ENCODE measurements around the gene FNDC3A.
"Not testable (repeated sequence)": the region's sequence is repeated elsewhere in the genome, so short reads cannot be mapped to it uniquely, and the experiment has no call there.

Gene FNDC3A

DNA sequence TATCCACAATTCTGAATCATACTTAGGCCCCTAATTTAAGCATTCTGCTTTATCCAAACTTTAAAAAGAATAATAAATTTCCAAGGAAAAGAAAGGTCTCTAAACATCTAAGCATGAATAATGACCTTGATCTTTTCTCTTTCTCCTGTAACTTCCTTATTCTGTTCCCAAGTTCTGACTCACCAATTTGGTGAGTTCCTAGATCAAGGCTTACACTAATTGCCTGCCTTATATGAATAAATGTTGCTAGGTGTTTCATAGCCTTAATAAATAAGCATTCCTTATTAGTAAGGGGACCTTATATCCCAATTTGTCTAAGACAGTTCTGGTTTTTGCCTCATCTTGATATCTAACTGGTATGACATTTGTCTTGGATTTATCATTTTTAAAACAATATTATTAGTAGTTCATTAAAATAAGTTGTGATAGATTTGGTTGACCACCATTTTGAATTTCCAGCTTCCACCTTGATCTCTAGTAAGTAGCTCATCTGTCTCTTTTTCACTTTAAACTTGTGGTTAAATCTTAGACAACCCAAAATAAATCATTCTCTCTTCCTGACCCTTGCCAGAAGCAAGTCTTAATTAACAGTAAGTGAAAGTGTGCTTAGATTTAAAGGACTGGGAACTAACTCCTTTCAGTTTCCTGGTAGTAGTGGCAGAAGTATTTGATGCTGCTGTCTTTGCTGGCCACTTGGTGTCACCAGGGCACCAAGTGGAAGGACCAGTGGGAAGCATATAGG is 123.2 kb downstream of the FNDC3A start:
- DNase-seq = no peak

DNA sequence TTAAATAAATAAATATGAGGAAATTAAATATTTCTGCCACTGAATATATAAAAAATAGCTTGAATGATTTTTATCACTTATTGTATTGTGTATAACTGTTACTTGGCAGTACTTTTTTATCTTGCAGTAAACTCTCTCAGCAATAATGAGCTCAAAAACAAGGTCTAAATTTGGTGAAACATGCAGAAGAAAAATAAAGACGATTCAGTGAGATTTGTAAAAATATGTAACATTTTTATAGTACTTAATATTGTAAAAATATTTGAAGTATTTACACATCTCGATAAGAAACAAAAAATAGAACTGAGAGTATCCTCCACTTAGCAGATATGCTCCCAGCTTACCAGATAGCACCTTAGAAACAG is 123.8 kb downstream of the FNDC3A start:
- no peak for DNase-seq

DNA sequence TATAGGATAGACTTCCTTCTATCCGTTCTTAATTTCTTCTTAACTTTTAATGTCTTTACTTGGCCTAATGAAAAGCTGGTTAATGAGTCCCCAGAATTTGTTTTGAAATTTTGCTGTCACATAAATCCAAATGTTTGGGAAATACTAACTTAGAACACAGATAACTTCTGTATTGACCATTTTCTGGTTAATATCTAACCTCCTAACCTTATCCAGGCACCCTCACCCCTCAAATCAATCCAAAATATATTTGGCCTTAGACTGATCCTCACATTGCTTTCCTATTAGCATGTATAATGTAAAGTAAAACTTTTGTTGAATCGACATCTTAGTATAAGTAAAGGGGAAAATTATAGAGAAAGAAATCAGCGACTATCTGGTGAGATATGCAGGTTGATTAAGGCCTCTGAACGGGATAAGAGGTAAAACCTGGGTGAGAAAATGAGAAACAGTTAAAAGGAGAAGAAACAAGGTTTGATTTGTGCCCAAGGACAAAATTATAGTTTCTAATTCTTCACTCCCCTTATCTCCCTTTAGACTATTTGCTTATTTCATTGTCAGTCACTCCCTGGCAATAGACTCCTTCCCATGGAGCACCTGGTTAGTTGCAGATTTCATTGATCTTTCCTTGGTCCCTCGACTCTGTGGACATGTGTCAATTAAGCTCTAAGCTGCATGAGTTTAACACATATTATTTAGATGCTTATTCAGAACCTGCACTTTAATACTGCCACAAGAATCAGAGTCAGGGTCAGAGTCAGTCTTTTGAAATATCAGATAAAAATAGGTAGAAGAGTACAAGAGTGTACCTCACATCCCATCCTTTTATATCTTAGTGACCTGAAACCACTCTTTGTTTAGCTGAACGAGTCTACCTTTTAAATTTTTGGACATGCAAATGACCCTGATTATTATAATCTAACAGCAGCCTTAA is 125.2 kb downstream of the FNDC3A start:
- no peak for DNase-seq

DNA sequence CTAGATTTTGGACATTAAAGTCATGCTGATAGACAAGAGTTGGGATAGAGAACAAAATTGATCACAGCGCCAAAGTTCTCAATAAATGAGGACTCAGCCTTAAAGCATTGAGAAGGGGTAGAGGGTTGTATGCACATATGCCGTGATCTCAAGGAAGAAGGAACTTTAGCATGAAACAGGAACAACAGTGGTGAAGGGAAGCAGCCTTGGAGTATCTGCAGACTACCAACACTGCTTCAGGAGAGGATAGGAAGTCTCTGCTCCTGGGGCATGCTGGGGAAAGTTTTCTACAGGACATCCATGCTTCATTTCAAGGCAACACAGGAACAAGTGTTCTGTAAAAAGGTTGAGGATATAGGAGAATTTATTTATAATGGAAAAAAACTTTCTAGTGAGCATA is 132.5 kb downstream of the FNDC3A start:
- no peak for DNase-seq

DNA sequence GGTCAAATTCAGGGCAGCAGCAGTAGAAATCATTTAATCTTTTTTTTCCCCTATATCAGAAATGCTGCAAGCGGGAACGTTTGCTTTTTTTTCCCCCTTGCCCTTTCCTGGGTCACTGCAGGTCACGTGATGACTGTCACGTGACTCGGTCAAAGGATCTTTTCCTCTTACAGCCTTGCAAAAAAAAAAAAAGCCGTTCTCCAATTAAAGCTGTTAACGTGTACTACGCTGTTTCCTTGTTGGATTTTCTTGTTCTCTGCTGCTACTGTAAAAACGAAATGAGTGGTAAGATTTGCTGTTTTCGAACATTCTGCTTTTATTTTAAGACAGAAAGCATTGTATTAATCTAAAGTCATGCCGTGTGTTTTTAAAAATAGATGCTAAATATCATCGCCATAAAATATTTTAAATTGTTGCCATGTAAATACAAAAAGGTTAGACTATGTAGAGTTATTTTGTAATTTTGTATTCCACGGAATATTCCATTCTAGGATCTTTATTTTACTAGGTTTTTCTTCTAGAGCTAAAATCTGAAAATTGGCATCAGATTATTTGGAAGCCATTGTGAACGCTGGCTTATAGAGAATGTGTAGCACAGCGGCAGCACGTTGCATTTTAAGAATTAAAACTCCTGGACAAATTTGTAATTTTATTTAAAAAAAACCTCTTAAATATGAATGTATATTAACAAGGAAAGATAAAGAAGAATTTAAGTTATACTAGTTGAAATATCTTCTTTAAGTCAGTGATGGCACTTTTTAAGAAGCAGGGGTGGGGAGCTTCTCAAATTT is 134.6 kb downstream of the FNDC3A start:
- peak; percentile 78 for DNase-seq

DNA sequence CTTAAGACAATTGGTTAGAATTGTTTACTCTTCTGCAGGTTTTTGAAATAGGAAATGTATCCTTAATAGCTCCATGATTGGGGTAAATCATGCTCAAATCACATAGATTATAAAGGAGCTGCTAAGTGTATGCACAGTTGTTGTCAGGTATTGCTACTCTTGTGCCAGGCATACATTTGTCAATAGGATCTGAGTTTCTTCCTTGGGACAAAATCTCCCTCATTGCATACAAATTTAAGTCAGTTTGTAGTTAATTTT is 135.1 kb downstream of the FNDC3A start:
- no peak for DNase-seq

DNA sequence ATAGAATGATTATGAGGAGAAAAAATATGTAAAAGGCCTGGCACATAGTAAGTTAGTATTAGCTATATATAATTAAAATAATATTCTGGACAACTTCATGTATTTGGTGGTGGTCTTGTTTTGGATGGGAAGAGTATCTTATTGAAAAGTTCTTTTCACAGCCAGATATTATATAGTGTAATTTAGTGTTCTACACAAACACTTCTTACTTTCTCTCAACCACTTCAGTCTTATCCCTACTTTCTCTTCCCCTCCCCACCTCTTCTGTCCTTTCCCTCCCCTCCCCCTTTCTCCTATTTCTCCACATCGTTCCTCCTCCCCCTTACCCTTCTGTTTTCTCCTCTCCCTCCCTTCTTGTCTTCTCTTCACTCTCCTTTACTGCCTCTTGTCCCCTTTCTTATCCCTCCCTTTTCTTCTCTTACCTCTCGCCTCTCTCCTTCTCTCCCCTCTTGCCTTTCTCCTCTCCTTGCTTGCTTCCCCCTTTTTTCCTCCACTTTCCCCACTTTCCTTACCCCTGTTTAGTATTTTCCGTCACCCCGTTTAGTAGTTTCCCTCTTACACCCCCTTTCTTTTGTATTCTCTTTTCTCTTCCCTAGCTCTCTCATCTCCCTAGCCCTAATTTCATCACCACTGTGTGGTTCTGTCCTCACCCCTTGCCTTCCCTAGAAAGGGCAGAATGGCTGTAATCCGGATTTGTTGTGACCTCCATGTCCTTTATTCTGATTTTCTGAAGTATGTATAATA is 137.2 kb downstream of the FNDC3A start:
- no peak for DNase-seq

DNA sequence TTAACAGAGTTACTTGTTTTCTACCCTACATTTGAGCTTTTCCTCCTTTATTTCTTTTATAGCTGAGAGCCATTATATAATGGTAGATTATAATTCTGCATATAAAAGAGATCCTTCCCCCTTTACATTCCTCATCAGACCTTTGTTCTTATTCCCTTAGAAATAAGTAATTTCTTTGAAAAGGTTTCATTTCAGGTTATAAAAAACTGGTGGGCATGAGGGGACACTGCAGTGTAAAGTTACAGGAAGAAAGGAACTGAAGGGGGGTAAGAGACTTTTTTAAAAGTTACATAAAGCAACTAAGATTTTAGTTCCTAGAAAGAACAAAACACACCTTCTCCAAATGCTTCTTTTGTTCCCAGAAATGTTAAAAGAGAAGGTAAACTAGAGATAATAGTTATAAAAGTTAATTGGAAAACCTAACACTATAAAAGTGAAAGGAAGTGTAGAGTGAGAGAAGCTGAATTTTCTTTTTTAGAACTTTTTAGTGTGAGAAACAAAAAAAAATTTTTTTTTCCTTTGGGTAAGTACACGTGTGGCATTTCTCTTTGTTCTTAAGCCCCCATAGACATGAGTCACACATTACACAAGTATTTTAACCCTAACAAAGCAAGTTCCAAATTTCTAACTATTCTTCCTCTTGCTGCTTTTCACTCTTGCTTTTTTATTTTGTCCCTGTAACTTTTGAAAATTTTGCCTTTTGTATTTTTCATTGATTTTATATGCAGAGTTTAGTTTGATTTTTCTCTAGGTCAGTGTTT is 138.0 kb downstream of the FNDC3A start:
- no peak for DNase-seq

DNA sequence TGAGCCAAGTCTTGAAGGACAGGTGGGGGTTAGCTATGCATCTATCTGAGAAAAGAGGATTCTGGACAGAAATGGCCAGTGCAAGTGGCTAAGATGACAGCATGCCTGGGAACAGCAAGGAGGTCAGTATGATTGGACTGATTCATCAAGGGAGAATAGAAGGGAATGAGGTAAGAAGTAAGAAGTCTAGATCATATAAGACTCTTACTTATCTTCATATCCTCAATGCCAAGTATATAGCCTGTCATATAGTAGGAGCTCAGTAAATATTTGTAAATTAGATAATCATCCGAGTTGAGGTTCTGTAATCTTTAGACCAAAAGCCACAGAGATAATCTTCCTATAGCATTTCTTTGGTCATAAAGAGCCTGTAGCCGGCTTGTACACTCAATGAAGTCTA is 141.2 kb downstream of the FNDC3A start:
- DNase-seq = no peak

DNA sequence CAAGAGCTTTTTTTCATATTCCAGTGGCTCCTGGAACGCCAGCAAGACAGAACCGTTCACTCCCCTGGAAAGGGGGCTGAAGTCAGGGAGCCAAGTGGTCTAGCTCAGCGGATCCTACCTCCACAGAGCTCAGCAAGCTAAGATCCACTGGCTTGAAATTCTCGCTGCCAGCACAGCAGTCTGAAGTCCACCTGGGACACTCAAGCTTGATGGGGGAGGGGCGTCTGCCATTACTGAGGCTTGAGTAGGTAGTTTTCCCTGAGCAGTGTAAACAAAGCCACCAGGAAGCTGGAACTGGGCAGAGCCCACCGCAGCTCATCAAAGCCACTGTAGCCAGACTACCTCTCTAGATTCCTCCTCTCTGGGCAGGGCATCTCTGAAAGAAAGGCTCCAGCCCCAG is 142.7 kb downstream of the FNDC3A start:
- DNase-seq = not testable (repeated sequence)

DNA sequence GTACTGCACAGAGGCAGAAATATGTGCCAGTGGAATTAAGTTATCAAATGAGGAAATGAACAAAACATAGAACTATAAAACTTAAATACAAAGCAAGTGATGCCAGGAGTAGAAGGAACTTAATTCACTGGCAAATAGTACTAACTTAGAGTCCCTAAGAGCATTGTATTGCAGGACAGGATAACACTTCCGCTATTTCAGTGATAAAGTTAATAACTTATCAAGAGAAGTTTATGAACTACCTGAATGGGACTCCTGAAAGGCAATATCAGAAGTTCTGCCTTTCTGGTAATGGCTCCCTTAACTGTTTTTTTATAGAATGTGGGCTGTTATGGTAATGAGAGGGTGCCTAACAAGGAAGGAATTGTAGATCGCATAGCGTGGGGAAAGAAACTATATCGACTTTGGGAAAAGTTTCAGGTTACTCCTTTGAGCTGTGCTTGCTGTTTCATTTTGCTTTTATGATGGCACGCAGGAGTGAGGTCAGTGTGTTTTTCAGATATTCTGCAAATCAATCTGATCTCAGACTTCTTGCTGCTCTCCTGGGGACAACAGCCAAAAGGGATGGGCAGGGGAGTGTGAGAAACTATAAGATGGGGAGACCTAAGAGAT is 149.1 kb downstream of the FNDC3A start:
- DNase-seq = no peak

DNA sequence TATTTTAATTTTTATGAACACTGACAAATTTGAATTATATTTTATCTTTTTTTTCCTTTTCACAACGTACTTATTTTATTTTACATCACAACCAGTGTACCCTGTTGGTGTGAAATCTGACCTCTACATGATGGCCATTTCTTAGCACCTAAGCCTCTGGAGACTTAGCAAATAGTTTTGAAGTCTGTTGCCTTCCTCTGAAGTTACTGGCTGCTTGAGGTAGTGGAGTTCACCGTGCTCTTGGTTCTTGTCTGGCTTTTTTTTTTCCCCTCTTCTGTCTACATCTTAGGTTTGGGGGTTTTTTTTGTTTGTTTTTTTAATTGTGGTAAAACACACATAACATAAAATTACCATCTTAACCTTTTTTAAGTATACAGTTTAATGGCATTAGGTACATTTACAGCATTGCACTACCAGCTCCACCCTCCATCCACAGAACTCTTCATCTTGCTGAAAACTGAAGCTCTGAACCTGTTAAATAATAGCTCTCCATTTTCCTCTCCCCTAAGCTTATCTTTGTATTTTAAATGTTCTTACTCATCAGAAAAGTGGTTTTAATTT is 150.3 kb downstream of the FNDC3A start:
- DNase-seq = no peak

DNA sequence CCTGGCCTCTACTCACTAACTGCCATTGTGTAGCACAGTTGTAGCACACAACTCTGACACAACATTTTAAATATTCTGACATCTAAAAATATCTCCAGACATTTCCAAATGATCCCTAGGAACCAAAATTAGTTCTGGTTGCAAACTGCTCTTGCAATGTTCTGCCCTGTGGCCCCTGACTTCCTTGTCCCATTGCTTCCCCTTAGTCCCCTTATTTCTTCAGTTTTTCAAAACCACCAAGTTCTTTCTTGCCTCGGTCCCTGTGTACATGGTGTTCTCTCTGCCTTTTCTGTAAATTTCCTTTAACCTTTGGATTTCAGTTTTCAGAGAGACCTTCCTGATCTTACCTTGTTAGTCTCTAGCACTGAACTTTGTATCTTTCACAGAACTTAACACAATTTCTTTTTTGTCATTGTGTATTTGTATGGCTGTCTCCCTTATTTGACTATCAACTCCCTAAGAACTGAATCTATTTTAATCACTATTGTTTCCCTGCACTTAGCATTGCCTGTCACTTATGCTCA is 156.8 kb downstream of the FNDC3A start:
- no peak for DNase-seq

DNA sequence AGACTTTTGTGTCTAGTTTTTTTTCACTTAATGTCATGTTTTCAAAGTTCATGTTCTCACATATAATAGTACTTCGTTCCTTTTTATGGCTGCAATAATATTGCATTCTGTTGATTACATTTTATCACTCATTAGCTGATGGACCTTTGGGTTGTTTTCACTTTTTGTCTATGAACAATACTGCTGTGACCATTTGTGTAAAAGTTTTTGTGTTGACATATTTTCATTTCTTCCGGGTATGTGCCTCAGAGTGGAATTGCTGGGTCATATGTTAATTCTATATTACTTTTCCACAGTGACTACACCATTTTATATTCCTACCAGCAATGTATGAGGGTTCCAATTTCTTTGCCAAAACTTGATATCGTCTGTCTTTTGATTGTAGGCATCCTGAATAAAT is 158.6 kb downstream of the FNDC3A start:
- no peak for DNase-seq

DNA sequence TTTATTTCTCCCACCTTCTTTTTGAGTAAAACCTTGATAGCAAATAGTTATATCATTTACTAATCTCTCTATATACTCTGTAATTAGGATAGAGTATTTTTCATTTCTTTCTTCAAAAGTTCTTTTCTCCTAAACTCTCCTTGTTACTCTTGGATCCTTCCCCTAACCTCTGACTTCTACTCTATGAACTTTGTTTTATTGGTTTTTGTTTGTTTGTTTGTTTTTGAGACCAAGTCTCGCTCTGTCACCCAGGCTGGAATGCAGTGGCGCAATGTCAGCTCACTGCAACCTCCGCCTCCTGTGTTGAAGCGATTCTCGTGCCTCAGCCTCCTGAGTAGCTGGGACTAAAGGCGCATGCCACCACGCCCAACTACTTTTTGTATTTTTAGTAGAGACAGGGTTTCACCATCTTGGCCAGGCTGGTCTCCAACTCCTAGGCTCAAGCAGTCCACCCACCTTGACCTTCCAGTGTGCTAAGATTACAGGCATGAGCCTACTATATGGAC is 161.5 kb downstream of the FNDC3A start:
- not testable (repeated sequence) for DNase-seq

DNA sequence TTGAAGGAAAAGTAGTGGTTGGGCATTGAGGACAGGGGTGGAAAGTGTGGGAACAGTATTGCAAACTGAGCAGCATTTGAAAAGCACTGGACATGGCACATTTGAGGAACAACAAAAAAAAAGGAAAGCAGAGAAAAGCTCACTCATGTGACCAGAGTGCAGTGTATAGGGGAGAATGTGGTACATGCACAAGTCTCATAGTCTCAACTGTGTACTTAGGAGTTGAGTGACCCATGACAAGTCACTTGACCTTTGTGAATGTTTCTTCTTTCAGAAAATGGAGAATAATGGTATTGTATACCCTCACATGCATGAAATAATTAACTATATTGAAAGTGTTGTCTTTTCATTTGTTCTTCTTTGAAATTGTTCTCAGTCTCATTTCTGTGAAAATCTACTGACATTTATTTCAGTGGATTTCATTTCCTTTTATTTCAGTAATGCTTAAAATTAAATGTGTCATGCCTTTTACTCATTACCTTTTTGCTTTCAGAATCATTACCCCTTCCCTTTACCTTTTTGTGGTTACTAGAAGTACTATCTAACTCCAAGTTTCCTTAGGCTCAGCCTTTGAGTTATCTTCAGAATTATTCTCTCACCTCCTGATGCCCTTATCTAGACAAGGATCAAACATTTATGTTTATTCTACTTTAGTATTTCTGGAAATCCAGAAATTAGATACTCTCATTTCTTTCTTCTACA is 165.3 kb downstream of the FNDC3A start:
- DNase-seq = no peak

DNA sequence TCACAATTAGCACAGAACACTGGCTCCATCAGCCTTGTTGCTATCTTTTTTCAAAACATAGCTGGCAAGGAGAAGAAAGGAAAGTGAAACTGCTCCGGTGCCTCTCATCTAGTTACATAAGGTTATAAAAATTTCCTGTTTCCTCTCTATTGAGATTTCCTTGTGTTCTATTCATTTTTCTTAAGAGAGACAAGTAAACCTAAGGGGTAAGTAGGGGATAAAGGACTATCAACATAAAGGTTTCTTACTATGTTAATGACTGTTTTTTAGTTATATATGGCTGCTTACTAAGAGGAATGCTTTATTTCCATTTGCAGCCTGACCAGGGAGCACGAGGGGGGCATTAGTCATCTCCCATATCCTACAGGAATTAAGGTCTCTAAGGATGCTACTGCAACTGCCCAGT is 171.2 kb downstream of the FNDC3A start:
- no peak for DNase-seq

DNA sequence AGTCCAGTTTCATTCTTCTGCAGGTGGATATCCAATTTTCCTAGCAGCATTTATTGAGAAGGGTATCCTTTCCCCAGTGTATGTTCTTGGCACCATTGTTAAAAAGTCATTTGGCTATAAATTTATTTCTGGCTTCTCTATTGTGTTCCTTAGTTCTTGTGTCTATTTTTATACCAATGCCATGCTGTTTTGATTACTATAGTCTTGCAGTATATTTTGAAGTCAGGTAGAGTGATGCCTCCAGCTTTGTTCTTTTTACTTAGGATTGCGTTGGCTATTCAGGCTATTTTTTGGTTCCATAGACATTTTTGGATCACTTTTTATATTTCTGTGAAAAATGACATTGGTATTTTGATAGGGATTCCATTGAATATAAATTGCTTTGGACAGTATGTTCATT is 172.7 kb downstream of the FNDC3A start:
- no peak for DNase-seq

DNA sequence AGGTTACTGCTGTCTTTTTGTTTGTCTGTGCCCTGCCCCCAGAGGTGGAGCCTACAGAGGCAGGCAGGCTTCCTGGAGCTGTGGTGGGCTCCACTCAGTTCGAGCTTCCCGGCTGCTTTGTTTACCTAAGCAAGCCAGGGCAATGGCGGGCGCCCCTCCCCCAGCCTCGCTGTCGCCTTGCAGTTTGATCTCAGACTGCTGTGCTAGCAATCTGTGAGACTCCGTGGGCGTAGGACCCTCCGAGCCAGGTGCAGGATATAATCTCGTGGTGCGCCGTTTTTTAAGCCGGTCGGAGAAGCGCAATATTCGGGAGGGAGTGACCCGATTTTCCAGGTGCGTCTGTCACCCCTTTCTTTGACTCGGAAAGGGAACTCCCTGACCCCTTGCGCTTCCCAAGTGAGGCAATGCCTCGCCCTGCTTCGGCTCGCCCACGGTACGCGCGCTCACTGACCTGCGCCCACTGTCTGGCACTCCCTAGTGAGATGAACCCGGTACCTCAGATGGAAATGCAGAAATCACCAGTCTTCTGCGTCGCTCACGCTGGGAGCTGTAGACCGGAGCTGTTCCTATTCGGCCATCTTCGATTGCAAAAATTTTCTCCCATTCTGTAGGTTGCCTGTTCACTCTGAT is 182.4 kb downstream of the FNDC3A start:
- not testable (repeated sequence) for DNase-seq

DNA sequence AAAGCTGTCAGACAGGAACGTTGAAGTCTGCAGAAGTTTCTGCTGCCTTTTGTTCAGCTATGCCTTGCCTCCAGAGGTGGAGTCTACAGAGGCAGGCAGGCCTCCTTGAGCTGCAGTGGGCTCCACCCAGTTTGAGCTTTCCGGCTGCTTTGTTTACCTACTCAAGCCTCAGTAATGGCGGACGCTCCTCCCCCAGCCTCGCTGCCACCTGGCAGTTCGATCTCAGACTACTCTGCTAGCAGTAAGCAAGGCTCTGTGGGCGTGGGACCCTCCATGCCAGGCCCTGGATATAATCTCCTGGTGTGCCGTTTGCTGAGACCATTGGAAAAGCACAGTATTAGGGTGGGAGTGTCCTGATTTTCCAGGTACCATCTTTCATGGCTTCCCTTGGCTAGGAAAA is 187.4 kb downstream of the FNDC3A start:
- not testable (repeated sequence) for DNase-seq

Measured in CD4-positive, alpha-beta T cell treated with Interleukin-15 for 1 hour (primary cell).